Coronary artery (tissue), 2 donors: ENCODE results near the gene KLHL3.
A peak's percentile ranks its signal among the peaks of the same experiment; 100 is the strongest.

Source experiments
- DNase-seq: peaks from one replicate; pipeline ENCODE4 v3.0.0-alpha.2; 2017; ENCODE audit warnings: low spot score
- H3K27ac ChIP-seq, 2 donors: fragments of 200-600 bp; sonication (generic); one replicate each; pipeline ENCODE4 v1.5.1; 2016 to 2019
- H3K4me3 ChIP-seq: fragments of 200-600 bp; sonication (generic); 2 replicates; pipeline ENCODE4 v1.5.1; 2016; ENCODE audit warnings: mild to moderate bottlenecking, moderate library complexity
- CTCF ChIP-seq: fragments of 200-600 bp; sonication (generic); IDR thresholded peaks from one replicate; pipeline ENCODE4 v1.5.1; 2019; ENCODE audit warnings: antibody characterized with exemption

The KLHL3 gene

GRCh38 chr5:137727623-137728022 is 8.3 kb downstream of the KLHL3 start:
- Histone ChIP-seq H3K4me3 (no peak overlapping the region), H3K27ac (no peak overlapping the region)
- no peak for DNase-seq
- no peak for TF ChIP-seq CTCF

DNA sequence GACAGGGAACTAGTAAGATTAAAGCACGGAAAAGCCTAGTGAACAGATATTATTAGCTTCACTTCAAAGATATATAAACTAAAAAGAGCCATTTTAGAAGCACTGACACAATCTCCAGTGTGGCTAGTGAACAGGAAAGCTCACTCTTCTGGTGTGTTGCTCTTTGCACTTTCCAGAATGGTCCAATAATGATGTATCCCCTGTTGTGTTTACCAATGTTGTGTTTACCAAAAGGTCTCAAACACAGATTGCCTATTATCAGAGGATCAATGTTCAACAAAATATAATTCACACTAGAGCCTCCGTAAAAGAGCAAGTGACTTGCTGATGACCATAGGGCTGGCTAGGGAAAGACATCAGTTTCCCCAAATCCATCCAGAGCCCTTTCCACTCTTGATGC is 11.6 kb downstream of the KLHL3 start:
- DNase-seq = no peak

GRCh38 chr5:137718611-137719010 is 17.3 kb downstream of the KLHL3 start:
- no peak for TF ChIP-seq CTCF
- no peak overlapping the region for H3K27ac ChIP-seq

More for the DNA sequence above, 11.6 kb downstream of the KLHL3 start:
- TF ChIP-seq CTCF = no peak
- H3K4me3 ChIP-seq = no peak overlapping the region
- no peak overlapping the region for H3K27ac ChIP-seq

GRCh38 chr5:137716337-137716736 is 19.6 kb downstream of the KLHL3 start:
- H3K4me3 ChIP-seq = no peak overlapping the region
- H3K27ac ChIP-seq = no peak overlapping the region
- no peak for TF ChIP-seq CTCF

More at GRCh38 chr5:137718611-137719010, 17.3 kb downstream of the KLHL3 start:
- DNase-seq = no peak
- no peak overlapping the region for H3K4me3 ChIP-seq

DNA sequence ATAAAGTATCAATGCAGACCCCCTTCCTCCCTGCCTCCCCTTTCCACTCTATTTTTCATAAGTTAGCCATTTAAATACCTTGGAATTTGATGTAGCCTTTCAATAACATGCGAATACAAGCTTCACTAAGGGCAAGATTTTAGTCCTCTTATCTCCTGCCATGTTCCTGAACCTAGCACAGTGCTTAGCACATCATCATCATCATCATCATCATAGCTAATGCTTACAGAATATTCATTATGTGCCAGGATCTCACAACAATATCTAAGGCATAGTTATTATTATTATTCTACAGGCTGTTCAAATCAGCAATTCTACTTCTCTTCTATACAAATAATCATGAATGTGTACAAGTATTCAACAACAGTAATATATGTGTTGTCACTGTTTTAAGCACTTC is 20.4 kb downstream of the KLHL3 start:
- Histone ChIP-seq H3K27ac (peak overlapping the region in 1 of 2 donors; percentile 17), H3K4me3 (no peak overlapping the region)
- no peak for DNase-seq
- TF ChIP-seq CTCF = no peak

More at GRCh38 chr5:137716337-137716736, 19.6 kb downstream of the KLHL3 start:
- DNase-seq = no peak

DNA sequence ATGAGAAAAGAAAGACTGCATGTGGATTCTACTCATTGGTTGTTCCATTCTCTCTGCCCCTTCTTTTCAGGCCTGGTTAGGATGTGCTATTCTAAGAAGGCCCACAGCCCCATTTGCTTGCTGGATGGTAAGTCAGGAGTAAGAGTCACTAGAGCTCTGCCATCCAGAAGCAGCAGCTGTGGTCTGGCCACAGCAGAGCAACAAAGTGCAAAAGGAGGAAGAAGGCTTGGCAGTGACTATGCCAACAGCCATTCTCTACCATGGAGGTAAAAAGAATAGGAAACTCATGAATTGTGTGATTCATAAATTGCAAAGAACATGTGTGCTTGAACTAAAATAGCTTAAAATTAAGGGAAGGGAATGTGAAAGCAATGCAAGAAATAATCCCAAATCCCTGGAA is 20.9 kb downstream of the KLHL3 start:
- TF ChIP-seq CTCF = no peak
- peak overlapping the region in 1 of 2 donors; percentile 17 for H3K27ac ChIP-seq

GRCh38 chr5:137714494-137714893 is 21.4 kb downstream of the KLHL3 start:
- no peak for TF ChIP-seq CTCF
- no peak for DNase-seq

More for the DNA sequence above, 20.9 kb downstream of the KLHL3 start:
- H3K4me3 ChIP-seq = no peak overlapping the region
- DNase-seq = no peak

More at GRCh38 chr5:137714494-137714893, 21.4 kb downstream of the KLHL3 start:
- no peak overlapping the region for H3K4me3 ChIP-seq
- H3K27ac ChIP-seq = no peak overlapping the region
